NCI-H748 treated with DMSO at 0.1 percent for 48 hours (cell line): ENCODE measurements around the gene TMEM63C.
"Not testable (repeated sequence)": the region's sequence is repeated elsewhere in the genome, so short reads cannot be mapped to it uniquely, and the experiment has no call there.

ENCODE experiments used
- DNase-seq: peaks from one replicate; lab custom pipeline; 2025; lab: John Stamatoyannopoulos, UW

Gene TMEM63C

DNA sequence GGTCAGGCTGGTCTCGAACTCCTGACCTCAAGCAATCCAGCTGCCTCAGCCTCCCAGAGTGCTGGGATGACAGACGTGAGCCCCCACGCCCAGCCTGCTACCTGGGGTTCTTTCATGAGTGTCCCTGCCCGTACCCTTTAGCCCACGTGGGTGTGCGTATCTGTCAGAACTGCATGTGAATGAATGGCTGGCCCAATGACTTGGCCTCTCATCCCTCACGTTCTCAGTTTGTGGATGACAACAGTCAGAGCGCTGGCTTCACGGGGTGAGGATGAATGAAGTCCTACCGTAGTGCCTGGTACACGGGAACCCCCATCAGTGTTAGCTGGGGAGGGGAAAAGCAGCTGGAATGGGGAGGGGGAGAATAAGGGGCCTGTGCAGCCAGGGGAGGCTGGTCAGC lies 23.9 kb upstream of the TMEM63C start:
- DNase-seq = no peak

- DNase-seq = no peak
These were observed 23.3 kb upstream of the TMEM63C start for GRCh38 chr14:77158175-77158881.

DNA sequence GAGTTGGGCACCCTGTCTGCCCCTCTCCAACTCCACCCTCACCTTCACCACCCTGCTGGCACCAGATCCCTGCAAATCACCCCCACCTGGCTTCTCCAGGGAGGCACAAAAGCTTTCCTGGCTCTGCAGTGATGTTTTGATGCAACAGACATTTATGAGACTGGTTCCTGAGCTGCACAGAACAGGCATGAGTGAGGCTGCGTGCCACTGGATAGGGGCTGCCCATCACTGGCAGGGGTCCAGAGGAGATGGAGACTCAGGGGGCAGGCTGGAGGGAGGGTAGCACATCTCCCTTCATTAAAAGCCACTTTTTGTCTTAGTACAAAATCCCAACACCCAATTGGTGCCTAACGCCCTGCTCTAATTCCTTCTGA lies 22.7 kb upstream of the TMEM63C start:
- no peak for DNase-seq

- DNase-seq = no peak
These were observed 20.6 kb upstream of the TMEM63C start for GRCh38 chr14:77161011-77161410.

GRCh38 chr14:77170045-77170444 lies 11.6 kb upstream of the TMEM63C start:
- no peak for DNase-seq

- no peak for DNase-seq
These were observed 8.7 kb upstream of the TMEM63C start for GRCh38 chr14:77172916-77173315.

GRCh38 chr14:77173911-77174617 lies 7.5 kb upstream of the TMEM63C start:
- not testable (repeated sequence) for DNase-seq

DNA sequence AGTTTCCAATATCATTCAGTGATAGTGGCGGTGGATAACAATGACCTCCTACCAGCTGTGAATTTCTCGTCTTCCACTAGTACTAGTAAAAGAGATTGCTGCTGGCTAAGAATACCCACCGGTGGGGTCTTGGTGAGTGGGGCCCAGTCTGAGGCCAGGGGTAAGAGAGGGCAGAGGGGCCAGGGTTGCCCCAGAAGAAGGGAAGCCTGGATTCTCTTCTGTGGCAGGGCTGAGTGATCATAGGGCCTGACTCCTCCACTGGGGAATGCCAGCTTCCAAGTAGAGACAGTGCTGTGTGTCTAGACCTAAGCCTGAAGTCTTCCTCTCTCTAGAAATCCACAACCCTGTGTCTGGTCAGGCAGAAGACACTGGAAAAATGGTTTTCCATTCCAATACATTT lies 5.8 kb upstream of the TMEM63C start:
- no peak for DNase-seq

DNA sequence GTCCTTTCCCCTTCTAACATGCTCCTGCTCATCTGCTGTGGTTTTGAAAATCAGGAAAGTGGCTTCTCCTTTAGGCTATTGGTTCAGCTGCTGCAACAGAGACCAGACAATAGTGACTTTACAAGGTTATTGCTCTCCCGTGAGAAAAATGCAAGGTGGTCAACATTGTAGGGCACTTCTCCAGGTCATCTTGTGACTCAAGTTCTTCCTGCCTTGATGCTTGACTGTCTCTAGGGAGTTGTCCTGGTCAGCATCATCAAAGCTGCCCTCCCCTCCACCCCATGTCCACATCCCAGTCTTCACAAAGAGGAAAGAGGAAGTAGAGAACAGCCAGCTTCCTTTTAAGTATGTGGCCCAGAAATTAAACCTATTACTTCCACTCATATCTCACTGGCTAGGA lies 3.9 kb upstream of the TMEM63C start:
- no peak for DNase-seq

- DNase-seq = no peak
These were observed 2.9 kb upstream of the TMEM63C start for GRCh38 chr14:77178656-77179055.

DNA sequence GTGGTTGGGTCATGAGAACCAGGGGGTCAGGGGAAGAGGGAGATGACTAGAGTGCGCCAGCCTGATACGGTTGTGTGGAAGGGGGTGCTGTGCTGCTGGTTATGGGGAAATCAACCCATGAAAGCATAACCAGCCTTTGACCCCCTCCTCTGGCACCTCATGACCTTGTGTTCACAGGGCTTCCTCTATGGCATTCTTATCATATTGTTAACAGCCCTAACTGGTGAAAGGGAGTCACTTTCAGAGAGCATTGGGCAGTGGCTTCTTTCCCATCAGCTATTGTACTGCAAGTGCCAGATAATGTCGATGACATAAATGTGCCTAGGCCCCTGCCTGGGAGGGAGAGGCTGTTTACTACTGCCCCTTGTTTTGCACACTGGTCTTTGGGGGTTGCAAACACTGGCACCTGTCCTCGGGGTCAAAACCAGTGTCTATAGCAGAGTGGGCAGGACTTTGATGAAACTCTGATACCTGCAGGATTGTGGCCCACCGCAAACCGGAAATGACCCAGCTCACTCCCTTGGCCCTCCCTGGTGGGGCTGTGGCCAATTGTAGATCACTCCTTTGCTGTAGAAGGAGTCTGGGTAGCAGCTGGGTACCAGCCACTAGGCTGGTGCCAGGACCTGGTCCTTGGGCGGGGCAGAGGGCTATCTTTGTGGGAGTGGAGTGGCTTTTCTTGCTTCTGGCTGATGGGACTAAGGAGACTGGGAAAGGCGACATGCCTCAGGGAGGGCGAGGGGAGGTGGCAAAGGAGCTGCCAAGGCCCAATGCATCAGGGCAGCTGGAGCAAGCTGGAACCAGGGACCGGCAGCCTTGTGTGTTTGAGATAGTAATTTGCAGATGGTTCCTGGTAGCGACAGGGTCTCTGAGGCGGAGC lies 634 bp upstream of the TMEM63C start:
- no peak for DNase-seq

DNA sequence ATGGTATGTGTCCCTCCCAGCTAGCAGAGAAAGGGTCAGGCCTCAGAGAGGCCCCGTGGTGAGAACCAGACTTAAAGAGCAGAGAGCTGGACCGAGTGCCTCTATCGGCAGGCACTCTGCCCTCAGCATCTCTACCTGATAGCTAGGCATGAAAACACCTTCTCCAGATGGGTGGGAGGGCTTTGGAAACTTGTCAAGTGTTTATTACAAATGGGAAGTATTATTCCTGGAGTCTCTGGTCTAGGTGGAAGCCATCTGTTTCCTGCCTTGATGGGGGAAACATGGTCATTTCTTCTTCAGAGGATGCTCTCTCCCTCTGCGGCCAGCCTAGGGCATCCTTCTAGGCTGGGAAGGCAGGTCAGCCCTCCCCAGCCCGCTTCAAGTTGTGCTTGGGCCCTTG lies 2.3 kb downstream of the TMEM63C start:
- no peak for DNase-seq

DNA sequence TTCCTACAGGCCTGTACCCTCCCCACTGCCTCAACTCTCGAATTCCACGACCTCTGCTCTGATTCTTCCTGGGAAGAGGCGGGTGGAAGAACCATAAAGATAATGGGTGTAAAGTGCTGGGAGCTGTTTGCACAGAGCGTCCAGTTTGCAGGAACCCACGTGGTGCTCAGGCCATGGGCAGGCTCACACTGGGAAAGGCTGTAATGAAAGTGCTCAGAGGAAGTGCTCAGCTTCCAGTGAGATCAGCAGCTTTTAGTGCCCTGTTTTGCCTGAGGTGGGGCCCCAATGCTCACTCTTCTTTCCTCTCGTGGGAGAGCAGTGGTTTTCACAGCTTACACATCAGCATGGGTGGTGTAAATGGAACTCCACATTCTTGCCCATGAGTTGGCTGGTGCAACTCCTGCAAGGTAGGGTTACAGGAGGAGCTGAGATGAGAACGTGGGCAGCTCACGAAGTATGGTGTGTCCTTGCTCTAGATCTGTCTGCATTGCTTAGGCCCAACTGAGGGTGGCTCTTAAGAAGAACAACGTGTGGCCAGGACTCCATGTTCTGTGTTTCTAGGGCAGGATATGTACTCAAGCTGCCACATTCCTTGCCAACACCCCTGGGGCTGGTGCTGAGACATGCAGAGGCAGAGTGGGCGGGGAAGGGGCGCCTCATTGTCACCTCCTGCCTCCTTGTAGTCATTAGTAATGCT lies 2.9 kb downstream of the TMEM63C start:
- no peak for DNase-seq

- DNase-seq = no peak
These were observed 3.5 kb downstream of the TMEM63C start for GRCh38 chr14:77185093-77185465.

- no peak for DNase-seq
These were observed 5.5 kb downstream of the TMEM63C start for GRCh38 chr14:77186911-77187648.

GRCh38 chr14:77187649-77188012 lies 6.0 kb downstream of the TMEM63C start:
- DNase-seq = no peak

GRCh38 chr14:77189479-77189878 lies 7.9 kb downstream of the TMEM63C start:
- DNase-seq = no peak

DNA sequence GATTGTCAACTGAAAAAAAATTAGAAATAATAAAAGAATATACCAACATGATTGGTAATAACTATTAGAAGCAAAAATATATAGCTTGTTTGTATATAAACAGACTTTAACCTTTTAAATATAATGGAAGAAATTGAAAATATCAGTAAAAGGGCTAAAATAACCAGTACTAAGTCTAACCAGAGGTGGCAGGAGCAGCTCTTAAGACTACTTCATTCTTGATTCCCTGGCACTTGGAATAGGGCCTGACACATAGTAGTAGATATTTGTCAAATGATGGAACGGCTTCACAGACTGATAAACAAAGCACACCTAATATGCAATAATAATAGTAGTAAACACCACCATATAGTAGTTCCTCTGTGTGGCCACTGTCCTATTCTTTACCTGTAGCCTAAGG lies 9.4 kb downstream of the TMEM63C start:
- no peak for DNase-seq

- DNase-seq = no peak
These were observed 13.1 kb downstream of the TMEM63C start for GRCh38 chr14:77194706-77195105.

- no peak for DNase-seq
These were observed 14.2 kb downstream of the TMEM63C start for GRCh38 chr14:77195766-77196165.

GRCh38 chr14:77197988-77198387 lies 16.4 kb downstream of the TMEM63C start:
- no peak for DNase-seq

- no peak for DNase-seq
These were observed 17.0 kb downstream of the TMEM63C start for GRCh38 chr14:77198561-77198960.
